H9 (cell line): ENCODE results near the gene CCDC57. TPM values are rescaled to one million over a fixed set of nuclear protein-coding genes. Genes with fewer than 3 reads are reported as not detected.
A peak's percentile ranks its signal among the peaks of the same experiment; 100 is the strongest.

ENCODE experiments used
- DNase-seq: peaks from one replicate; pipeline ENCODE4 v3.0.0-alpha.2; 2017
- H2AFZ ChIP-seq: one replicate; pipeline ENCODE4 v1.6.1; 2013; ENCODE audit warnings: mild to moderate bottlenecking, low read length, control low read depth, moderate library complexity
- H2AK5ac ChIP-seq: 2 replicates; pipeline ENCODE4 v1.6.1; 2013; ENCODE audit warnings: low read length, control low read depth, mixed read lengths; ENCODE audit not compliant: insufficient read length
- H2BK120ac ChIP-seq: one replicate; pipeline ENCODE4 v1.6.1; 2013; ENCODE audit warnings: low read depth, mild to moderate bottlenecking, low read length, control low read depth, inconsistent platforms; ENCODE audit not compliant: poor library complexity, severe bottlenecking
- H2BK12ac ChIP-seq: 2 replicates; pipeline ENCODE4 v1.6.1; 2013; ENCODE audit warnings: low read length, control low read depth, mixed read lengths, low read depth; ENCODE audit not compliant: insufficient read length
- H2BK15ac ChIP-seq: 2 replicates; pipeline ENCODE4 v1.6.1; 2013; ENCODE audit warnings: low read depth, low read length, control low read depth
- H2BK20ac ChIP-seq: one replicate; pipeline ENCODE4 v1.6.1; 2013; ENCODE audit warnings: low read depth, mild to moderate bottlenecking, low read length, control low read depth, inconsistent platforms; ENCODE audit not compliant: poor library complexity, severe bottlenecking
- H2BK5ac ChIP-seq: 2 replicates; pipeline ENCODE4 v1.6.1; 2013; ENCODE audit warnings: low read length, control low read depth, mixed read lengths; ENCODE audit not compliant: insufficient read length
- H3K14ac ChIP-seq: 2 replicates; pipeline ENCODE4 v1.6.1; 2013; ENCODE audit warnings: low read length, control low read depth; ENCODE audit not compliant: insufficient read depth
- H3K18ac ChIP-seq: 2 replicates; pipeline ENCODE4 v1.6.1; 2013; ENCODE audit warnings: low read depth, mild to moderate bottlenecking, mixed read lengths, low read length, control low read depth; ENCODE audit not compliant: insufficient read length
- H3K23ac ChIP-seq: 2 replicates; pipeline ENCODE4 v1.6.1; 2013; ENCODE audit warnings: low read length, control low read depth, mixed read lengths, low read depth; ENCODE audit not compliant: insufficient read length
- H3K23me2 ChIP-seq: 2 replicates; pipeline ENCODE4 v1.6.1; 2013; ENCODE audit warnings: low read depth, mild to moderate bottlenecking, mixed read lengths, low read length, control low read depth; ENCODE audit not compliant: insufficient read length, poor library complexity, severe bottlenecking
- H3K27ac ChIP-seq: 2 replicates; pipeline ENCODE4 v1.5.1; 2013; ENCODE audit warnings: low read length, control low read depth, mixed read lengths, low read depth; ENCODE audit not compliant: insufficient read length
- H3K27me3 ChIP-seq: 2 replicates; pipeline ENCODE4 v1.6.1; 2013; ENCODE audit warnings: low read length, control low read depth, inconsistent platforms; ENCODE audit not compliant: insufficient read depth
- H3K4ac ChIP-seq: 2 replicates; pipeline ENCODE4 v1.6.1; 2013; ENCODE audit warnings: low read depth, mild to moderate bottlenecking, control low read depth, inconsistent platforms, low read length, moderate library complexity
- H3K4me1 ChIP-seq: 2 replicates; pipeline ENCODE4 v1.6.1; 2013; ENCODE audit warnings: low read length, control low read depth, inconsistent platforms; ENCODE audit not compliant: insufficient read depth
- H3K4me2 ChIP-seq: 2 replicates; pipeline ENCODE4 v1.6.1; 2013; ENCODE audit warnings: low read length, control low read depth, mixed read lengths; ENCODE audit not compliant: insufficient read length, insufficient read depth
- H3K56ac ChIP-seq: 2 replicates; pipeline ENCODE4 v1.6.1; 2013; ENCODE audit warnings: low read depth, mild to moderate bottlenecking, mixed read lengths, low read length, control low read depth; ENCODE audit not compliant: insufficient read length
- H3K79me1 ChIP-seq: 2 replicates; pipeline ENCODE4 v1.6.1; 2013; ENCODE audit warnings: low read depth, mild to moderate bottlenecking, moderate library complexity, low read length, control low read depth, inconsistent platforms; ENCODE audit not compliant: insufficient read depth, poor library complexity, severe bottlenecking
- H3K79me2 ChIP-seq: 2 replicates; pipeline ENCODE4 v1.6.1; 2013; ENCODE audit warnings: low read length, control low read depth, inconsistent platforms; ENCODE audit not compliant: insufficient read depth
- H3K9ac ChIP-seq: 2 replicates; pipeline ENCODE4 v1.6.1; 2013; ENCODE audit warnings: low read length, control low read depth, mixed read lengths; ENCODE audit not compliant: insufficient read length; ENCODE audit errors: extremely low read depth
- H3K9me3 ChIP-seq: one replicate; pipeline ENCODE4 v1.6.1; 2013; ENCODE audit warnings: low read depth, low read length, inconsistent platforms; ENCODE audit not compliant: control insufficient read depth
- H3T11ph ChIP-seq: one replicate; pipeline ENCODE4 v1.6.1; 2013; ENCODE audit warnings: mild to moderate bottlenecking, low read length, control low read depth, inconsistent platforms
- H4K20me1 ChIP-seq: one replicate; pipeline ENCODE4 v1.6.1; 2013; ENCODE audit not compliant: control insufficient read depth, insufficient read length, insufficient read depth
- H4K5ac ChIP-seq: 2 replicates; pipeline ENCODE4 v1.6.1; 2013; ENCODE audit warnings: low read depth, mild to moderate bottlenecking, mixed read lengths, low read length, control low read depth; ENCODE audit not compliant: insufficient read length
- H4K8ac ChIP-seq: replicated peaks from 2 replicates; pipeline ENCODE4 v1.6.1; 2013; ENCODE audit warnings: low read length, control low read depth, mixed read lengths, low read depth; ENCODE audit not compliant: insufficient read length
- H4K91ac ChIP-seq: 2 replicates; pipeline ENCODE4 v1.6.1; 2013; ENCODE audit warnings: low read depth, mild to moderate bottlenecking, moderate library complexity, mixed read lengths, low read length, control low read depth; ENCODE audit not compliant: insufficient read length
- H3K27ac Mint-ChIP-seq, 3 experiments: 2 replicates in 2 of 3; 3 replicates in 1 of 3; pipeline ENCODE4 v1.8.0; 2020 to 2021; ENCODE audit warnings: mixed read lengths in 3 of 3, mild to moderate bottlenecking in 1 of 3, moderate library complexity in 1 of 3
- H3K27me3 Mint-ChIP-seq: 2 replicates; pipeline ENCODE4 v1.8.0; 2021; ENCODE audit warnings: low read depth, mild to moderate bottlenecking, moderate library complexity, mixed read lengths
- H3K36me3 Mint-ChIP-seq, 3 experiments: 2 replicates in 2 of 3; 3 replicates in 1 of 3; pipeline ENCODE4 v1.8.0; 2020 to 2021; ENCODE audit warnings: low read depth in 3 of 3, mixed read lengths in 3 of 3; ENCODE audit not compliant: insufficient read depth in 1 of 3
- H3K4me1 Mint-ChIP-seq, 2 experiments: 2 replicates each; pipeline ENCODE4 v1.8.0; 2020; ENCODE audit warnings: mixed read lengths in 2 of 2
- H3K4me3 Mint-ChIP-seq, 2 experiments: 2 replicates in 1 of 2; 3 replicates in 1 of 2; pipeline ENCODE4 v1.8.0; 2020 to 2021; ENCODE audit warnings: mild to moderate bottlenecking in 2 of 2, mixed read lengths in 2 of 2, moderate library complexity in 1 of 2
- H3K9me3 Mint-ChIP-seq, 2 experiments: 2 replicates in 1 of 2; 3 replicates in 1 of 2; pipeline ENCODE4 v1.8.0; 2020; ENCODE audit warnings: mild to moderate bottlenecking in 2 of 2, mixed read lengths in 2 of 2, moderate library complexity in 1 of 2
- WGBS: extraction: QIAGEN DNeasy Blood & Tissue Kit; methylation state at CpG from one replicate; pipeline ENCODE4 v1.1.7; 2013; ENCODE audit warnings: missing lambda C conversion rate, low lambda C conversion rate, mixed read lengths; ENCODE audit not compliant: insufficient read length; ENCODE audit errors: extremely low coverage; 5-methylcytosine and 5-hydroxymethylcytosine counted together
- total RNA-seq: library from RNA; stranded (reverse); gene quantifications from 2 replicates; pipeline ENCODE4 v1.2.1, GENCODE V29; 2021
- TF ChIP-seq, protein P1 (sequence below): fragments of 200-600 bp; sonication (generic); conservative IDR thresholded peaks from 3 replicates; pipeline ENCODE4 v1.8.0; 2021; ENCODE audit warnings: antibody characterized with exemption, mild to moderate bottlenecking

The CCDC57 gene
- total RNA-seq, 1 experiment from 2014 or later: 11.0 TPM

- Mint-ChIP-seq H3K36me3 (peaks cover 22 to 76% (median 67%) of the 10 kb centered on the region in 3 experiments; a peak in 6 of 7 replicates), H3K9me3 (no peaks in the 10 kb centered on the region)
- no peak for DNase-seq
Measured at GRCh38 chr17:82091264-82092066, 121.2 kb downstream of the CCDC57 start.

More at GRCh38 chr17:82091264-82092066, 121.2 kb downstream of the CCDC57 start:
- Histone ChIP-seq H2BK20ac (no peak overlapping the region), H4K20me1 (no peaks in the 10 kb centered on the region), H3K27ac (no peak overlapping the region), H2BK120ac (no peak overlapping the region), H3K27me3 (no peaks in the 10 kb centered on the region), H3K79me1 (peaks cover 12% of the 10 kb centered on the region), H2BK12ac (no peak overlapping the region), H3K4me1 (no peaks in the 10 kb centered on the region), H4K91ac (no peak overlapping the region), H4K8ac (no peak overlapping the region), H3K4me2 (no peak overlapping the region), H3K79me2 (peaks cover 11% of the 10 kb centered on the region; the same call in 1 of the 2 replicates), H3K18ac (no peak overlapping the region), H3K4ac (no peak overlapping the region), H3K56ac (no peak overlapping the region), H2AFZ (no peak overlapping the region), H2AK5ac (no peak overlapping the region), H3K23me2 (peaks cover 7% of the 10 kb centered on the region), H3K9ac (no peak overlapping the region), H3K9me3 (no peaks in the 10 kb centered on the region), H2BK5ac (no peak overlapping the region), H3T11ph (no peak overlapping the region), H3K14ac (no peak overlapping the region), H4K5ac (no peak overlapping the region), H3K23ac (no peak overlapping the region), H2BK15ac (no peak overlapping the region)
- TF ChIP-seq, protein P1, sequence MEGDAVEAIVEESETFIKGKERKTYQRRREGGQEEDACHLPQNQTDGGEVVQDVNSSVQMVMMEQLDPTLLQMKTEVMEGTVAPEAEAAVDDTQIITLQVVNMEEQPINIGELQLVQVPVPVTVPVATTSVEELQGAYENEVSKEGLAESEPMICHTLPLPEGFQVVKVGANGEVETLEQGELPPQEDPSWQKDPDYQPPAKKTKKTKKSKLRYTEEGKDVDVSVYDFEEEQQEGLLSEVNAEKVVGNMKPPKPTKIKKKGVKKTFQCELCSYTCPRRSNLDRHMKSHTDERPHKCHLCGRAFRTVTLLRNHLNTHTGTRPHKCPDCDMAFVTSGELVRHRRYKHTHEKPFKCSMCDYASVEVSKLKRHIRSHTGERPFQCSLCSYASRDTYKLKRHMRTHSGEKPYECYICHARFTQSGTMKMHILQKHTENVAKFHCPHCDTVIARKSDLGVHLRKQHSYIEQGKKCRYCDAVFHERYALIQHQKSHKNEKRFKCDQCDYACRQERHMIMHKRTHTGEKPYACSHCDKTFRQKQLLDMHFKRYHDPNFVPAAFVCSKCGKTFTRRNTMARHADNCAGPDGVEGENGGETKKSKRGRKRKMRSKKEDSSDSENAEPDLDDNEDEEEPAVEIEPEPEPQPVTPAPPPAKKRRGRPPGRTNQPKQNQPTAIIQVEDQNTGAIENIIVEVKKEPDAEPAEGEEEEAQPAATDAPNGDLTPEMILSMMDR: no peak
- 0 out of 7 replicates have a peak overlapping the region, but pooled peaks of 1 of the 3 experiments have one; percentile 31 for H3K27ac Mint-ChIP-seq
- H3K27me3 Mint-ChIP-seq: no peaks in the 10 kb centered on the region
- peaks cover 1 to 6% of the 10 kb centered on the region in 2 experiments; a peak in 2 of 4 replicates for H3K4me1 Mint-ChIP-seq
- no CpG with 5 or more reads among the region's 37 CpGs for WGBS
- H3K4me3 Mint-ChIP-seq: peak overlapping the region in 1 of 2 experiments; percentile 44; a peak in 1 of 5 replicates
